ENCODE data around the gene SPAG17.

DNA sequence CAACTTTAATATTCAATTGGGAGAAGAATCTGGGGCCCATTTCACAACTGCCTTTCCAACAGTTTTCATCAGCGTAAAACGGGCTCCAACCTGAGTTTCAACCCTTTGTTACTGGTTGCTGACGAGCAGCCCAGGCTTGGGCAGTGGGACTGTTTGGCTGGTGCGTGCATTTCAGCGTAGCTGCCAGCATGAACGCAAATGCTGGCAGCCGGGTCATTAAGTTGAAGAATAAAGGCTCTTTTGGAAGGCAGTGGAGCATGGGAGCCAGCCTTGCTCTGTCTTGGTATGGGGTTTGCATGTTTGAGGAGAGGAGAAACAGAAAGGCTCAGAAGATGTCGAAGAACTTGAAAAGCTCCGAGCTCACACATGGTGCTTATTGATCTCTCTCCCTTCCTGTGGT, 214.8 kb downstream of the SPAG17 start:
- TF ChIP-seq CTCF (IDR thresholded peaks at IDR 0.05; ENCODE audit: poor library complexity, severe bottlenecking) (no peak), EP300 (conservative IDR thresholded peaks at IDR 0.05; ENCODE audit: poor library complexity, severe bottlenecking) (no peak), TAF1 (IDR thresholded peaks at IDR 0.05; ENCODE audit: low read depth) (no peak), RAD21 (conservative IDR thresholded peaks at IDR 0.05) (no peak), EZH2 (IDR thresholded peaks at IDR 0.05; ENCODE audit: borderline replicate concordance, insufficient read depth, low read length, poor library complexity, severe bottlenecking) (no peak), POLR2AphosphoS5 (IDR thresholded peaks at IDR 0.05) (no peak), MXI1 (conservative IDR thresholded peaks at IDR 0.05; ENCODE audit: poor library complexity, severe bottlenecking) (no peak)
- TF ChIP-seq, protein P1, sequence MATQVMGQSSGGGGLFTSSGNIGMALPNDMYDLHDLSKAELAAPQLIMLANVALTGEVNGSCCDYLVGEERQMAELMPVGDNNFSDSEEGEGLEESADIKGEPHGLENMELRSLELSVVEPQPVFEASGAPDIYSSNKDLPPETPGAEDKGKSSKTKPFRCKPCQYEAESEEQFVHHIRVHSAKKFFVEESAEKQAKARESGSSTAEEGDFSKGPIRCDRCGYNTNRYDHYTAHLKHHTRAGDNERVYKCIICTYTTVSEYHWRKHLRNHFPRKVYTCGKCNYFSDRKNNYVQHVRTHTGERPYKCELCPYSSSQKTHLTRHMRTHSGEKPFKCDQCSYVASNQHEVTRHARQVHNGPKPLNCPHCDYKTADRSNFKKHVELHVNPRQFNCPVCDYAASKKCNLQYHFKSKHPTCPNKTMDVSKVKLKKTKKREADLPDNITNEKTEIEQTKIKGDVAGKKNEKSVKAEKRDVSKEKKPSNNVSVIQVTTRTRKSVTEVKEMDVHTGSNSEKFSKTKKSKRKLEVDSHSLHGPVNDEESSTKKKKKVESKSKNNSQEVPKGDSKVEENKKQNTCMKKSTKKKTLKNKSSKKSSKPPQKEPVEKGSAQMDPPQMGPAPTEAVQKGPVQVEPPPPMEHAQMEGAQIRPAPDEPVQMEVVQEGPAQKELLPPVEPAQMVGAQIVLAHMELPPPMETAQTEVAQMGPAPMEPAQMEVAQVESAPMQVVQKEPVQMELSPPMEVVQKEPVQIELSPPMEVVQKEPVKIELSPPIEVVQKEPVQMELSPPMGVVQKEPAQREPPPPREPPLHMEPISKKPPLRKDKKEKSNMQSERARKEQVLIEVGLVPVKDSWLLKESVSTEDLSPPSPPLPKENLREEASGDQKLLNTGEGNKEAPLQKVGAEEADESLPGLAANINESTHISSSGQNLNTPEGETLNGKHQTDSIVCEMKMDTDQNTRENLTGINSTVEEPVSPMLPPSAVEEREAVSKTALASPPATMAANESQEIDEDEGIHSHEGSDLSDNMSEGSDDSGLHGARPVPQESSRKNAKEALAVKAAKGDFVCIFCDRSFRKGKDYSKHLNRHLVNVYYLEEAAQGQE (IDR thresholded peaks at IDR 0.05; ENCODE audit: borderline replicate concordance): no peak

Data from neural cell (in vitro differentiated cells).